HG03521 (cell line): ENCODE results near the gene FAM219B.
"Not testable (repeated sequence)": the region's sequence is repeated elsewhere in the genome, so short reads cannot be mapped to it uniquely, and the experiment has no call there.

ENCODE experiments used
- ATAC-seq: cut with Tn5 transposase; IDR thresholded peaks from one replicate; pipeline ENCODE4 v1.9.1; 2021; ENCODE audit warnings: mild to moderate bottlenecking, moderate library complexity; ENCODE audit not compliant: unreplicated experiment

FAM219B gene

DNA sequence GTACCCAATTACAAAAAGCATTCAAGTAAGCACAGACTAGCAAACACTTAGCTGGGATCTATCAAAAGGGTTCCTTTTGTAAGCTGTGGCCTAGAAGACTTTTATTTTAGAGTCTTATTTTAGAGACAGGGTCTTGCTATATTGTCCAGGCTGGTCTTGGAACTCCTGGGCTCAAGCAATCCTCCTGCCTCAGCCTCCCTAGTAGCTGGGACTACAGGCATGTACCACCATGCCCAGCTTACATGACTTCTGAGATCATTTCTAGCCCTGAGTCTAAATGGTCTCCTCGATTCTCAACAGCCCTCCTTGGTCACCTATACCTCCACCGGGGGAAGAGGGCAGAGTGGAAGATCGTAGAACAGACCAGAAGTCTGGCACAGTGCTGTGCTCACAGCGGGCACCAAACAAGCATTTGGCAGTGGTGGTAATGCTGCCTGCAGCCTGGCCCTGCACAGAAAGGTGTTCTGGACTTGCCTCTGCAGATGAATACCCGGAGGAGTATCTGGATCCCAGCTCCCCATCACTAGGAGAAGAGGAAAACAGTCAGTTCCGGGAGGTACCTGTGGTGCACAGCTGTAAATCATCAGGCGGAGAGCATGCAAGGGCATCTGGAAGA, 2.4 kb downstream of the FAM219B start:
- no peak for ATAC-seq

DNA sequence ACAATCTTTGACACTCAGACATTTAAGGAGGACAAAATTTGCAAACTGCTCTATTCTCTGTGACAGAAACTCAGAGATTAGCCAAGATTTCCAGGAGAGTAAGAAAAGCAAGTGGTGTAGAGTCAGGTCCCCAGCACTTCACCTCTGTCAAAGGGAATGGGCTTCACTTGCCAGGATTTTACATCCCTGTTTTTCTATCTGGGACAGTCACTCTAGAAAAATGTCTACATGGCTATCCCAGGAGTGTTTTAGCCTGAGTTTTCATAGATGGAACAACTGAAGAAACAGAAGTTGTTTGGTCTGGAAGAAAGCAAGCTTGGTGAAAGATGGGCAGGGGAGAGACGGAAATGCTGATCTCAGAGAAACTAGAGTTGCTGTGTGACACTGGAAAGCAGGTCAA, 3.0 kb downstream of the FAM219B start:
- no peak for ATAC-seq

DNA sequence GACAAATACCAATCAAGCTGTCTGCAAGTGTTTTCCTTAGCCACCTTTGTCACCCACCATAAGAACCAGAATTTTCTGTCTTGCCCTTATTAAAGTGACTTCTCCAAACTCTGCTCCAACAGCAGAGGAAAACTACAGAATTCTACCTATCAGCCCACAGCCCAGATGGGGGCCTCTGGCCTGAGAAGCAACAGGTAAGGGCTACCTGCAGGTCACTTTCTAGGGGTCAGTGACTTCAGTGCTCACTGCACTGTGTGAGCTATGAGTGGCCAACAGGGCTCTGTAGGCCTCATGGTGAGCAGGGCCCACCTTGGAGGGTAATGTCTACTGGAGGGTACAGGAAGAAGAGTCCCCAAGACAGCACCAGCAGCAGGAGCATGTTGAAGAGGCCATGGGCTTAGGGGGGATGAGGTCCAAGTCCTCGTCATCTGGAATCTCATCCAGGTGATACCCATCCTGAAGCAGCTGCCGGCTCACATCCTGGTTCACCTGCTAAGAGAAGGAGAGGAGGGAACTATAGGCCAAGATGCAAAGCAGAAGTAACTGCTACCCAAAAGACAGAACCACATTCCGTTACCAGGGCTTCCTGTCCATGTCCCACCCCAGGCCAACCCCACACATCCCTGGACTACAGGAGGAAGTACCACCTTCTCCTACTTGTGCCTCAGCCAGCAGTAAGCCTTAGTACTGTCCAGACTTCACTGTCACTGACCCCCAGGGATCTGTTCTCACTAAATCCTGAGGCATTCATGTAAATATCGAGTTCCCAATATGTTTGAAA, 4.2 kb downstream of the FAM219B start:
- ATAC-seq = no peak

DNA sequence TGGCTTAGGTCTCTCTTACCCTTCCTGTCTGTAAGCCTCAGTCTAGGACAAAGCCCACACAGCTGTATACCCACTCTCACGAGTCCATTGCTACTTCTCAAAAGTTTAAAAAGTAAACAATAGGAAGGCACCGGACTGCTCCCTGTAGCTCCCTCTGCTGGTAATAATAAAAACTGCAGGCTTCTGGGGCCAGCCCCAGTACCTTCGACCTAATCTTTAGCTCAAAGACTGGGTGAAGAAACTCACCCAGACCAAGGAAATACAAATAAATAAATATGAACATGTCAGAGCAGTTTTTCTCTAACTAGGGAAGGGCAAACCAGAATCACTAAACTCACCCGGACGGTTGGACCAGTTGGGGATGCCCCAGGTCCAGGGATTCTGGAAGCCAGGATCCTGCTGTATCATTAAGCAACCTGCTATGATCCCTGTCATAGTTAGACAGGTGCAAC, 5.0 kb downstream of the FAM219B start:
- ATAC-seq = no peak

DNA sequence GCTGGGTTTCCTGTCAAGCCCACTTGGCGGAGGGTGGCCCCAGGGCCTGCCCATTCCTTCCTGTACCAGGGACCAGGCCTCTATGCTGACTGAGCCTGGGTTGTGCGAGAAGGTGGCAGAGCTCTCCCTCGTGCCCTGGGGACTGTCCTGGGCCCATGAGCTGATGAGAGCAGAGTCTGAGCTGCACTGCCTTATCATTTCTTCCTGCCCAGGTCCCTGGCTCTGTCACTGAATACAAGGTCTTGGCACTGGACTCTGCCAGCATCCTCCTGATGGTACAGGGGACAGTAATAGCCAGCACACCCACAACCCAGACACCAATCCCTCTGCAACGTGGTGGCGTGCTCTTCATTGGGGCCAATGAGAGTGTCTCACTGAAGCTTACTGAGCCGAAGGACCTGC, 9.3 kb downstream of the FAM219B start:
- ATAC-seq = no peak

DNA sequence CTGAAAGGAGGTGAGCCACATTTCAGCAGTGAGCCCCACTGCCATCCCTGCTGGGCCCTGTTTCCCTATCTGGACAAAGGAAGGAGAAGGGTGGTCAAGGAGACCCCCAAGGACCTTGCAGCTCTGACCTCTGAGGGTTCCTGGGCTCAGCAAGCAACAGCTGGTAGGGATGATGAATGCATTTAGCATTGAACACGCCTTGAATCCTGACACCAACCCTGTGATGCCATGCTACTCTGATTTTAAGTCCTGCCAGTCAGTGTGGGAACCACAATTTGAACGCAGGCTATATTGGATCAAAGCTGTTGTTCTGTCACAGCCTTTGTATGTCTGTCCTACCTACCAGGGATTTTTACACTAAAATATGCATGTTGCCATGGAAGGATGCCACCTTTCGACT, 10.3 kb downstream of the FAM219B start:
- ATAC-seq = no peak

DNA sequence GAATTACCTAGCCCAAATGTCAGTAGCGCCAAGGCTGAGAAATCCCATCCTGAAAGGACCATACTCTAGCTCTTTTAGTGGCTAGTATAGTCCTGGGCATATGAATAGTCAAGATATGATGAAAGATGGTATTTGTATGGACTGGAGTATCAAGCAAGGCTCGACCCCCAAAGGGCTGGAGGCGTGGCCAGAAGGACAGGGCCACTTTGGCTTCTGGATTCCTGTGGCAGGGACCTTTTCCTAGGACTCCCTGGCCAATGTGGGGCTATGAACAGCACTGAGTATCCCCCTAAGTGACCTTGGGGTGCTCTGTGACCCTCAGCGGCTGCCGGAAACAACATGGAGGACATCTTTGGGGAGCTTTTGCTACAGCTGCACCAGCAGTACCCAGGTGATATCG, 10.8 kb downstream of the FAM219B start:
- ATAC-seq = no peak

DNA sequence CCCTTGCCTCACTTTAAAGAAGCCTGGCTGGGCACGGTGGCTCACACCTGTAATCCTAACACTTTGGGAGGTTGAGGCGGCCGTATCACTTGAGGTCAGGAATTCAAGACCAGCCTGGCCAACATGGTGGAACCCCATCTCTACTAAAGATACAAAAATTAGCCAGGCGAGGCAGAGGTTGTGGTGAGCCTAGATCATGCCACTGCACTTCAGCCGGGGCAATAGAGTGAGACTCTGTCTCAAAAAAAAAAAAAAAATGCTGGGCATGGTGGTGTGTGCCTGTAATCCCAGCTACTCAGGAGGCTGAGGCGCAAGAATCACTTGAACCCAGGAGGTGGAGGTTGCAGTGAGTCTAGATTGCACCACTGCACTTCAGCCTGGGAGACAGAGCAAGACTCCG, 12.3 kb downstream of the FAM219B start:
- not testable (repeated sequence) for ATAC-seq

DNA sequence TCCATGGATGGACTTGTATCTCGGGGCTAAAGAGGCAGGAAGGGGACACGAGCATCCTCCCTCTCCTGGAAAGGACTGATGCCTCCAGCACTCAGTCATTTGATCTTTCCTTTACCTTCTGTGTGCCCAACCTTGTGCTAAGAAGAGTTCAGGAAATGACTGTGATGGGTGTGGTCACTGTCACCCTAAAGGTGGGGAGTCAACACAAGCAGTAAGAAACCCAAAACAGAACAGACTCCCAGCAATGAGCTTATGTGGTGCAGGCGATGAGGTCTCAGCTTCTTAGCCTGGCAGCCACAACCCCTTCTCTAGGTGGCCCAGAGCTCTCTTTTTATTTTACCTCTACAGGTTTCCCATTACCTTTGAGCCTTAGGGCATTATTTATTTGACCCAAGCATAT, 13.0 kb downstream of the FAM219B start:
- ATAC-seq = no peak

DNA sequence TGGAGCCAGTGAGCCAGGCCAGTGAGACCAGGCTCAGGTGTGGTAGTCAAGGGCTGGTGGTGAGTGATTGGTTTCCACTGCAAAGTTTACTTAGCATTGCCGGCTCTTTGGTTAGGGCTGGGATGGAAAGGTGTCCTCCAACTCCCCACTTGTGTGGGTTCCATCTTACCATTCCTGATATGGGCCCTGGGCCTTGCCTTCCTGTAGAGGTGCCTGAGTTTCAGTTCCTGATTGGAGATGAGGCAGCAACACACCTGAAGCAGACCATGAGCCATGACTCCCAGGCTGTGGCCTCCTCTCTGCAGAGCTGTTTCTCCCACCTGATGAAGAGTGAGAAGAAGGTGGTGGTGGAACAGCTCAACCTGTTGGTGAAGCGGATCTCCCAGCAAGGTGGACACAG, 13.7 kb downstream of the FAM219B start:
- ATAC-seq = no peak

DNA sequence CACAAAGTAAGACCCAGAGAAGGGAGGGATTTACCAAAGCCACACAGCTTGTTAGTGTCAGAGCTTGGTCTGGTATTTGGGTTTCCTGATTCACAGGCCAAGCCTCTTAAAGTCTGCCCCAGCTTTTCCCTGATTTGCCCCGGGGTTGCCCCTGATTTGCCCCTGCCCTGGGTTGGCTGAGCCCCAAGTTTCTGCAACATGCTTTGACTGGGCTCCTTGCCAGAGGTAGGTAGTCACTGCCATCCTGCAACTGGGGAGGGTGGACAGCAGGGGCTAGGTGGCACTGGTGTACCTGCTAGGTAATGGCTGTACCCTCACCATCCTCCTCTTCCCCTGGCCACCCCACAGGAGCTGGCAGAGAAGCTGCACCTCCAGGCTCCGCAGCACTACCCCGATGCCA, 14.3 kb downstream of the FAM219B start:
- ATAC-seq = no peak

DNA sequence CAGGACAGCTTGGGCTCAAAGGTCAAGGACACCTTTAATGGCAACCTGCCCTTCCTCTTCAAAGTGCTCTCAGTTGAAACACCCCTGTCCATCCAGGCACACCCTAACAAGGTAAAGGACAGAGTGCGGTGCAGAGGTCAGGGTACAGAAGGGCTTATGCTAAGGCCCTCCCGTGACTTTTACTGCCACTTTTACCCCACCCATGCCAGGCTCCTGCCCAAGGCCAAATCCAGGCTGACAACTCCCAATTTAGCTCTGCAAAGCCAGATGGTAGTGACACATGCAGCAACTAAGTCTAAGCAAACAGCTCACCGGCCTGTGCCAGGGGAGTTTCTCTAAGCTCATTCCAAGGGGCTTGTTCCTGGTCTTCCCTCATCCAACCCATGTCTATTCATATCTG, 15.2 kb downstream of the FAM219B start:
- ATAC-seq = no peak

DNA sequence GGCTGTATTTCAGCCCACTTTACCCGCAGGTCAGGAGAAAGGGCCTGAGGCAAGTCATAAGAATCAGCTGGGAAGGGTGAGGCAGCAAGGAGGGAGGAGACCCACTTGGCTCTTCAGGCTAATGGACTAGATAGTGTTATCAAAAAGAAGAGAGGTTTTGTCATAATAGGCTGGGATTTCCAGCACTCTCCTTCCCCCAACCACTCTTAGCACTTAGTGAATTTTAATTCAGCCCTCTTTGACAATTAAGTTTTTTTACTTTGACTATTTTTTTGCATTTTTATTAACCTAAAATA, 16.0 kb downstream of the FAM219B start:
- no peak for ATAC-seq

DNA sequence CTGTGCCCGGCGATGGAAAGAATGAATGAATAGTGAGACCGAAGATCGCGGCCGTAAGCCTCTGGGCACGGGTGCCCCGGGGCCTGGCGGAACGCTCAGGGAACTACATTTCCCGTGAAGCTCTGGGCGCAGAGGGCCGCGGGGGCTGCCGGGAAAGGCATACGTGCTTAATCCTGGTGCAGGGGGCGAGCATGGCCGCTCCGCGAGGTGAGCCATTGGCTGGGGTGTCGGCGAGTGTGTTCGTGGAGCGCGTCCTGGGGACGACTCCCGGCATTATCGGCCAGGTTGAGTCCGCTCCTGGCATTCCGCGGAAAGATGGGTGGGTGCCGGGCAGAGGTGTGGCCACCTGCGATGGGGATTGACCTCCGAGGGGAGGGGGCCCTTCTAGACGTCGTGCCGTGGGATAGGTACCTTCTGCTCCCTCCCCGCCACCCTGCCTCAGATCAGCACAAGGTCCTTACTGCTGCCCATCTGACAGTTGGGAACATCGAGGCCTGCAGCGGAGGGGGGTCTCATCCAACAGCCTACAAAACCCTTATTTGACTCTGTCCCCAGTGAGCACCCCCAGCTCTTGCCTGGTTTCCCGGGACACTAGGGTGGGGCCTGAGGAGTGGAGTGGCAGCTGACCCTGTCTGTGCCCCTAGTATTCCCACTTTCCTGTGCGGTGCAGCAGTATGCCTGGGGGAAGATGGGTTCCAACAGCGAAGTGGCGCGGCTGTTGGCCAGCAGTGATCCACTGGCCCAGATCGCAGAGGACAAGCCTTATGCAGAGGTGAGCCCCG, 16.6 kb downstream of the FAM219B start, which contains the start of gene MPI:
MPI (plus strand) TSS at position 160 of the 782 bp plus-strand sequence; CDS start at position 192, 32 bp downstream.
- peak; percentile 87 for ATAC-seq

DNA sequence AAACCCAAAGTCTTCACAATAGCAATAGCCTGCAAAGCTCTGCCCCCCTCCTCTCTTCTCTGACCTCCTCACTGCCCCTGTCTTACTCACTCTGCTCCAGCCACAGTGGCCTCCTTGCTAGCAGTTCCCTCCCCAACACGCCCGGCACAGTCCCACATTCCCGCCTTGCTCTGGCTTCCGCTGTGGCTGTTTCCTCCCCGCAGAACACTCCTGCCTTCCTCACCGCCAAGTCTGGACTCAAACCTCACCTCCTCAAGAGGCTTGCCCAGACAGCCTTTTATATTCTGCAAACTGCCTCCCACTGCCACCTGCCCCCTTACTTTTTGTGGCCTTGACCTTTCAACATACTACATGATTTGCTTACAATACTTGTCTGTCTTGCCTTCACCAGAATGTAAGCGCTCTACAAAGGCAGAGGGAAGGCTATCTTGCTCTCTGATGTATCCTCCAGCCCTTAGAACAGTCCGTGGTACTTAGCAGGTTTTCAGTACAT, 17.2 kb downstream of the FAM219B start:
- ATAC-seq = peak; percentile 13

DNA sequence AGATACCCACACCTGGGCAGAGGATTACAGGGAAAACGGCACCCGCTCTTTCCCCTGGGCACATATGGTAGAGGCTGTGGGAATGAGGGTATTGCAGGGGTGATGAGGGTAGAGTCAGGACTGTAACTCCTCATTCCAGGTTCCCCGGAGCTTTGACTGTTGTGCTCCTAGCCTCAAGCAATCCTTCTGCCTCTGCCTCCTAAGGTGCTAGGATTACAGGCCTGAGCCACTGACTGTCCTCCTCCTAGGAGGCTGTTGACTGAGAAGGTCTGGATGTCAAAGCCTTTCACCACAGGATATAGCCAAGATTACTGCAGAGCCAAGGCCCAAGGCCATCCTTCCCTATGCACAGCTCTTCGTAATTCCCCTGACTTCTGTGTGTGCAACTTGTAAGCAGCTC, 17.9 kb downstream of the FAM219B start:
- ATAC-seq = no peak

DNA sequence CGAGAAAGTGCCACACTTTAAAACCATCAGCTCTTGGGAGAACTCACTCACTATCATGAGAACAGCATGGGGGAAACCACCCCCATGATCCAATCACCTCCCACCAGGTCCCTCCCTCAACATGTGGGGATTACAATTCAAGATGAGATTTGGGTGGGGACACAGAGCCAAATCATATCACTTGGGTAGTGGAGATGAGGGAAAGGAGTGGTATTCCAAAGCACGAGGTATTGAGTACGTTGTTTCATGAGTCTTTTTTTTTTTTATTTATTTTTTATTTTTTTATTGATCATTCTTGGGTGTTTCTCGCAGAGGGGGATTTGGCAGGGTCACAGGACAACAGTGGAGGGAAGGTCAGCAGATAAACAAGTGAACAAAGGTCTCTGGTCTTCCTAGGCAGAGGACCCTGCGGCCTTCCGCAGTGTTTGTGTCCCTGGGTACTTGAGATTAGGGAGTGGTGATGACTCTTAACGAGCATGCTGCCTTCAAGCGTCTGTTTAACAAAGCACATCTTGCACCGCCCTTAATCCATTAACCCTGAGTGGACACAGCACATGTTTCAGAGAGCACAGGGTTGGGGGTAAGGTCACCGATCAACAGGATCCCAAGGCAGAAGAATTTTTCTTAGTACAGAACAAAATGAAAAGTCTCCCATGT, 19.0 kb downstream of the FAM219B start:
- not testable (repeated sequence) for ATAC-seq

DNA sequence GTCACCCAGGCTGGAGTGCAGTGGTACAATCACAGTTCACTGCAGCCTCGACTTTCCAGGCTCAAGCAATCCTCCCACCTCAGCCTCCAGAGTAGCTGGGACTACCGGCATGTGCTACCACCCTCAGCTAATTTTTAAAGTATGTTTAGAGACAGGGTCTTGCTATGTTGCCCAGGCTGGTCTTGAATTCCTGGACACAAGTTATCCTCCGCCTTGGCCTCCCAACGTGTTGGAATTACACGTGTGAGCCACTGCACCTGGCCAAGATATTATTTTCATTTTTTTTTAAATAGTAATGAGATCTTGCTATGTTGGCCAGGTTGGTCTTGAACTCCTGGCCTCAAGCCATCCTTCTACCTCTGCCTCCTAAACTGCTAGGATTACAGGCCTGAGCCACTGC, 21.2 kb downstream of the FAM219B start:
- ATAC-seq = no peak

DNA sequence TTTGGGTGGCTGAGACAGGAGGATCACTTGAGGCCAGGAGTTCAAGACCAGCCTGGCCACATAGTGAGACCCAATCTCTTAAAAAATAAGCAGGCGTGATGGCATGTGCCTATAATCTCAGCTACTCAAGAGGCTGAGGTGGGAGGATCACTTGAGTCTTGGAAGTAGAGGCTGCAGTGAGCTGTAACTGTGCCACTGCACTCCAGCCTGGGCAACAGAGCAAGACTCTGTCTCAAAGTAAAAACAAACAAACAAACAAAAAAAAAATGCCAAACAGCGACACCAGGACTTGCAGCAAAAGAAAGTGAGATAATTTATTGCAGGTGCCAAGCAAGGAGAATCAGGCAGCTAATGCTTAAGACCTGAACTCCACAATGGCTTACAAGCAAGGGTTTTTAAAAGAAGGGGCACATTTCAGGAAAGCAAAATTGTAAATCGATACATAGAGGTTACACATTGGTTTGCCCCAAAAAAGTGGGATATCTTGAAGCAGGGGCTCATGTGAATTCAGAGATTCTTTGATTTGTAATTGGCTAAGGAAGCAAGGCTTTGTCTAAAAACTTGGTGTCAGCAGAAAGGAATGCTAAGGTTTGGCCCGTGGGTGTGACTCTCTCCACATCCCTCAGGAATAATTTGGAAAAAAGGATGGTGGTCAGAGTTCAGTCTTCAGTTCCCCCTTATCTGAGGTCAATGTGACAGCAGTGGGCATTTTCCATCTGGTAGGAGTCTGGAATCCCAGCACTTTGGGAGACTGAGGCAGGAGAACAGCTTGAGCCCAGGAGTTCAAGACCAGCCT, 22.0 kb downstream of the FAM219B start:
- no peak for ATAC-seq

DNA sequence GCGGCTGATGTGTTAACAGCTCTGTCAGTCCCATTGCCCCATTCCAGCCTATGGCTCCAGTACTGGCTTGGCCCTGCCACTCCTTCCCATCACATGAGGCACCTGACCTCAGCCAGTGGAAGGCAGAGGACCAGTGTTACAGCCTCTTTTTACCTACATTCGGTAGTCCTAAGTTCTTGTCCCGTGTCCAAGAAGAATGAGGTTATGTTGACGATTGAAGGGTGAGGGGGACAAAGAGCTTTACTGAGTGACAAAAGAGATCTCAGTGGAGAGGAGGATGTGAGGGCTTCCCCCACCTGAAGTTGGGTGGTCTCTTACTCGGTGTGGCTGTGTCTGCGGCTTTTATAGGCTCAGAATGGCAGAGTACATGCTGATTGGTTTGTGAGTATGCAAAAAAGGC, 24.1 kb downstream of the FAM219B start:
- ATAC-seq = no peak
